HCT116 (cell line): Measurements from ENCODE around the gene RIMS4. TPM values are rescaled to one million over a fixed set of nuclear protein-coding genes. Genes with fewer than 3 reads are reported as not detected.

Experiments
- ATAC-seq: fragments of 200-7000 bp; cut with Tn5 transposase; 2 replicates; pipeline ENCODE4 v1.9.1; 2020; ENCODE audit warnings: mild to moderate bottlenecking, moderate library complexity
- BruUV-seq: library from RNA; stranded (reverse); fragments of 400-500 nt; replicated peaks from 2 replicates; lab custom pipeline; 2021; lab: Mats Ljungman, UMichigan
- CTCF ChIA-PET: fragments of 300-600 bp; sonication (Branson Sonifier 250); formaldehyde crosslinking; loops from one replicate; lab custom pipeline; 2021; ENCODE audit warnings: antibody characterized with exemption; lab: Charles Lee
- POLR2A ChIA-PET: fragments of 300-600, 350-600 bp; sonication (Branson Sonifier 250); formaldehyde crosslinking; loops from one replicate; lab custom pipeline; 2021; ENCODE audit warnings: antibody characterized with exemption; lab: Charles Lee
- RAD21 ChIA-PET, 2 experiments: fragments of 300-600 bp; sonication (Branson Sonifier 250); formaldehyde crosslinking; loops; one replicate each; lab custom pipeline; 2023; ENCODE audit warnings: low total read pairs in 2 of 2; ENCODE audit not compliant: uncharacterized antibody in 2 of 2, unreplicated experiment in 2 of 2, low non-redundant PET in 1 of 2; lab: Charles Lee
- DNase-seq: peaks from one replicate; pipeline ENCODE4 v3.0.0-alpha.2; 2010; ENCODE audit warnings: low read depth, low spot score
- H2AFZ ChIP-seq: fragments of 200-600 bp; shearing (Covaris generic), sonication (generic); 2 replicates; pipeline ENCODE4 v1.6.1; 2017; ENCODE audit warnings: low read depth, mixed run types, mixed read lengths, antibody characterized with exemption, low read length; ENCODE audit not compliant: poor library complexity, severe bottlenecking
- H3K27ac ChIP-seq: 2 replicates; pipeline ENCODE4 v1.5.1; 2012; ENCODE audit warnings: low read depth, low read length
- H3K27me3 ChIP-seq: fragments of 200-600 bp; sonication (generic); 2 replicates; pipeline ENCODE4 v1.6.1; 2016; ENCODE audit warnings: mixed run types, low read length, mixed read lengths; ENCODE audit not compliant: insufficient read depth
- H3K36me3 ChIP-seq, 2 experiments: fragments of 200-500 bp in 1 of 2; fragments of 200-600 bp in 1 of 2; sonication (Bioruptor generic) in 1 of 2; sonication (generic) in 1 of 2; 2 replicates each; pipeline versions ENCODE4 v1.5.1 to v1.6.1; 2014 to 2016; ENCODE audit warnings: low read length in 2 of 2, inconsistent platforms in 1 of 2, mixed read lengths in 1 of 2, mixed run types in 1 of 2; ENCODE audit not compliant: insufficient read depth in 2 of 2, control insufficient read depth in 1 of 2
- H3K4me1 ChIP-seq, 2 experiments: fragments of 200-600 bp in 1 of 2; sonication (generic) in 1 of 2; 2 replicates each; pipeline versions ENCODE4 v1.5.1 to v1.6.1; 2012 to 2017; ENCODE audit warnings: low read length in 2 of 2, inconsistent platforms in 1 of 2, mild to moderate bottlenecking in 1 of 2, mixed read lengths in 1 of 2, mixed run types in 1 of 2, moderate library complexity in 1 of 2; ENCODE audit not compliant: insufficient read depth in 2 of 2, control insufficient read depth in 1 of 2
- H3K4me2 ChIP-seq: fragments of 200-600 bp; sonication (generic); 2 replicates; pipeline ENCODE4 v1.6.1; 2017; ENCODE audit warnings: mixed run types, low read length, mixed read lengths
- H3K4me3 ChIP-seq, 2 experiments: fragments of 200-600 bp in 1 of 2; sonication (generic) in 1 of 2; replicated peaks in 1 of 2; 2 replicates each; pipeline ENCODE4 v1.5.1; 2011 to 2016; ENCODE audit warnings: low read length in 2 of 2, control low read depth in 1 of 2, low read depth in 1 of 2, mild to moderate bottlenecking in 1 of 2, mixed read lengths in 1 of 2, mixed run types in 1 of 2
- H3K79me2 ChIP-seq: fragments of 200-600 bp; sonication (generic); 2 replicates; pipeline ENCODE4 v1.6.1; 2017; ENCODE audit warnings: mild to moderate bottlenecking, mixed run types, low read length, moderate library complexity, mixed read lengths; ENCODE audit not compliant: insufficient read depth
- H3K9ac ChIP-seq: fragments of 200-600 bp; sonication (generic); 2 replicates; pipeline ENCODE4 v1.6.1; 2016; ENCODE audit warnings: low read length, mixed read lengths
- H3K9me2 ChIP-seq: fragments of 200-600 bp; sonication (generic), shearing (Covaris generic); 2 replicates; pipeline ENCODE4 v1.6.1; 2017; ENCODE audit warnings: mixed run types, mild to moderate bottlenecking, moderate library complexity; ENCODE audit not compliant: insufficient read depth
- H3K9me3 ChIP-seq, 2 experiments: fragments of 200-500 bp in 1 of 2; fragments of 200-600 bp in 1 of 2; sonication (Bioruptor generic) in 1 of 2; sonication (generic) in 1 of 2; 2 replicates each; pipeline ENCODE4 v1.6.1; 2014 to 2017; ENCODE audit warnings: low read length in 2 of 2, mixed read lengths in 2 of 2, inconsistent platforms in 1 of 2, low read depth in 1 of 2, mild to moderate bottlenecking in 1 of 2, mixed run types in 1 of 2, moderate library complexity in 1 of 2; ENCODE audit not compliant: control insufficient read depth in 1 of 2, insufficient read depth in 1 of 2
- H4K20me1 ChIP-seq: fragments of 200-600 bp; sonication (generic), shearing (Covaris generic); 2 replicates; pipeline ENCODE4 v1.6.1; 2017; ENCODE audit warnings: mixed run types, mild to moderate bottlenecking, moderate library complexity; ENCODE audit not compliant: insufficient read depth
- CEBPB ChIP-seq: IDR thresholded peaks from 2 replicates; pipeline ENCODE4 v1.6.1; 2012; ENCODE audit warnings: low read depth
- EGR1 ChIP-seq: IDR thresholded peaks from 2 replicates; pipeline ENCODE4 v1.6.1; 2012; ENCODE audit warnings: low read depth
- ELF1 ChIP-seq: IDR thresholded peaks from 2 replicates; pipeline ENCODE4 v1.6.1; 2012; ENCODE audit warnings: low read depth, borderline replicate concordance
- EZH2phosphoT487 ChIP-seq: fragments of 200-600 bp; IDR thresholded peaks from 2 replicates; pipeline ENCODE4 v1.6.1; 2018; ENCODE audit warnings: antibody characterized with exemption, borderline replicate concordance
- JUND ChIP-seq: IDR thresholded peaks from 2 replicates; pipeline ENCODE4 v1.6.1; 2012
- POLR2A ChIP-seq: IDR thresholded peaks from 2 replicates; pipeline ENCODE4 v1.7.0; 2011; ENCODE audit warnings: borderline replicate concordance; ENCODE audit not compliant: insufficient read depth, insufficient read length; ENCODE audit errors: extremely low read depth
- RAD21 ChIP-seq: IDR thresholded peaks from 2 replicates; pipeline ENCODE4 v1.6.1; 2012; ENCODE audit warnings: low read depth, mild to moderate bottlenecking
- SIN3A ChIP-seq: IDR thresholded peaks from 2 replicates; pipeline ENCODE4 v1.6.1; 2012; ENCODE audit warnings: low read depth
- SP1 ChIP-seq: IDR thresholded peaks from 2 replicates; pipeline ENCODE4 v1.6.1; 2012; ENCODE audit warnings: low read depth
- TCF7L2 ChIP-seq: IDR thresholded peaks from 2 replicates; pipeline ENCODE4 v1.7.0; 2011; ENCODE audit warnings: borderline replicate concordance, inconsistent platforms; ENCODE audit not compliant: insufficient read depth, insufficient read length; ENCODE audit errors: extremely low read depth
- YY1 ChIP-seq: IDR thresholded peaks from 2 replicates; pipeline ENCODE4 v1.6.1; 2011; ENCODE audit warnings: low read length, low read depth, moderate library complexity, mild to moderate bottlenecking; ENCODE audit not compliant: insufficient replicate concordance; ENCODE audit errors: extremely low read depth
- ZFX ChIP-seq: fragments of 450-650 bp; IDR thresholded peaks from 2 replicates; pipeline ENCODE4 v1.6.1; 2017
- ZNF274 ChIP-seq: fragments of 200-500 bp; sonication (Bioruptor generic); IDR thresholded peaks from 2 replicates; pipeline ENCODE4 v1.6.1; 2014; ENCODE audit warnings: mild to moderate bottlenecking, low read depth, low read length, inconsistent platforms
- intact Hi-C: fragments of 100-400 bp; cut with micrococcal nuclease; formaldehyde crosslinking; loops from 2 replicates; pipeline ENCODE4 v1.10.0; 2022
- total RNA-seq: library from RNA; stranded (reverse); gene quantifications from one replicate; pipeline ENCODE4 v1.2.1, GENCODE V29; 2021; ENCODE audit not compliant: unreplicated experiment
- TF ChIP-seq, protein P1 (sequence below), 3 experiments: fragments of 200-600 bp in 1 of 3; sonication (generic) in 1 of 3; IDR thresholded peaks in 2 of 3; conservative IDR thresholded peaks in 1 of 3; 2 replicates each; pipeline ENCODE4 v1.5.1; 2012 to 2017; ENCODE audit warnings: low read depth in 2 of 3, low read length in 2 of 3, antibody characterized with exemption in 1 of 3, borderline replicate concordance in 1 of 3, control low read depth in 1 of 3, mild to moderate bottlenecking in 1 of 3, mixed read lengths in 1 of 3, mixed run types in 1 of 3, moderate library complexity in 1 of 3; ENCODE audit not compliant: insufficient read depth in 1 of 3
- TF ChIP-seq, protein P2 (sequence below): IDR thresholded peaks from 2 replicates; pipeline ENCODE4 v1.6.1; 2012; ENCODE audit warnings: low read depth

The RIMS4 gene
- total RNA-seq, 1 experiment from 2014 or later, result 0.05 TPM

DNA sequence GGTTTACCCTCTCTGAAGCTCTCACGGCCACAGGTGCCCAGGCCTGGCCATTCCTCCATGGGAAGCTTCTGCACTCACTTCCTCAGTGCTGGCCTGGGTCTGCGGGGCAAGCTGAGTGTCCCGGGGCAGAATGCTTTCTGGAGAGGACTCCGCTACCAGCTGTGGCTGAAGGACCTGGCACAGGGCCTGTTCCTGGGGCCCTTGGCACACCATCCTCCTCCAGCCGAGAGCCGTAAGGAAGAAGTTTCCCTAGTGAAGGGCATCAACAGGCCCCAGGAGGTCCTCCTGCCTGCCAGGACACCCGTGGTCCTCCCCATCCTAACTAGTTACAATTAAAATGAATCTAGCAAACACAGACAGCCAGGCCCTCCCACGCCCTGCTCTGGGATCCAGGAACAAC, 78.7 kb downstream of the RIMS4 start:
- intact Hi-C loops, result no loop called here
- no peaks in the 10 kb centered on the region for H3K9me3 ChIP-seq
- peaks cover 32 to 52% of the 10 kb centered on the region in 2 experiments for H3K4me1 ChIP-seq
- no peaks in the 10 kb centered on the region for H4K20me1 ChIP-seq
- TF ChIP-seq ZFX (no peak), EGR1 (no peak), YY1 (no peak), POLR2A (no peak), SP1 (no peak), SIN3A (no peak)
- TF ChIP-seq, protein P1, sequence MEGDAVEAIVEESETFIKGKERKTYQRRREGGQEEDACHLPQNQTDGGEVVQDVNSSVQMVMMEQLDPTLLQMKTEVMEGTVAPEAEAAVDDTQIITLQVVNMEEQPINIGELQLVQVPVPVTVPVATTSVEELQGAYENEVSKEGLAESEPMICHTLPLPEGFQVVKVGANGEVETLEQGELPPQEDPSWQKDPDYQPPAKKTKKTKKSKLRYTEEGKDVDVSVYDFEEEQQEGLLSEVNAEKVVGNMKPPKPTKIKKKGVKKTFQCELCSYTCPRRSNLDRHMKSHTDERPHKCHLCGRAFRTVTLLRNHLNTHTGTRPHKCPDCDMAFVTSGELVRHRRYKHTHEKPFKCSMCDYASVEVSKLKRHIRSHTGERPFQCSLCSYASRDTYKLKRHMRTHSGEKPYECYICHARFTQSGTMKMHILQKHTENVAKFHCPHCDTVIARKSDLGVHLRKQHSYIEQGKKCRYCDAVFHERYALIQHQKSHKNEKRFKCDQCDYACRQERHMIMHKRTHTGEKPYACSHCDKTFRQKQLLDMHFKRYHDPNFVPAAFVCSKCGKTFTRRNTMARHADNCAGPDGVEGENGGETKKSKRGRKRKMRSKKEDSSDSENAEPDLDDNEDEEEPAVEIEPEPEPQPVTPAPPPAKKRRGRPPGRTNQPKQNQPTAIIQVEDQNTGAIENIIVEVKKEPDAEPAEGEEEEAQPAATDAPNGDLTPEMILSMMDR (IDR thresholded peaks at IDR 0.05 in 2 of 3, conservative IDR thresholded peaks at IDR 0.05 in 1 of 3; ENCODE audit: borderline replicate concordance in 1 of 3, insufficient read depth in 1 of 3, low read depth in 2 of 3, low read length in 2 of 3), result no peak
- no peaks in the 10 kb centered on the region for H3K36me3 ChIP-seq
- CTCF ChIA-PET, result interaction anchor here (1.5 to 7.3 kb wide), 5 partner anchors 10 to 47 kb away, joined by 3 to 160 read pairs (median 9); no protein-coding TSS in a partner anchor
- RAD21 ChIA-PET, result interaction anchor here (1.5 to 2.0 kb wide), 2 partner anchors 47 to 48 kb away, joined by 3 to 27 read pairs; no protein-coding TSS in a partner anchor
- no peaks in the 10 kb centered on the region for H3K79me2 ChIP-seq
- POLR2A ChIA-PET, result interaction anchor here (0.6 to 1.3 kb wide), 2 partner anchors 48 to 140 kb away, joined by 3 to 4 read pairs; no protein-coding TSS in a partner anchor
- no peaks in the 10 kb centered on the region for H3K9me2 ChIP-seq
- no peak for ATAC-seq
- DNase-seq, result no peak
- no peak overlapping the region for H3K27ac ChIP-seq
- BruUV-seq, result no TSS peak
- no peak overlapping the region for H3K9ac ChIP-seq
- H2AFZ ChIP-seq, result no peak overlapping the region
- H3K27me3 ChIP-seq, result no peaks in the 10 kb centered on the region
- H3K4me3 ChIP-seq, result no peak overlapping the region
- no peak overlapping the region for H3K4me2 ChIP-seq

DNA sequence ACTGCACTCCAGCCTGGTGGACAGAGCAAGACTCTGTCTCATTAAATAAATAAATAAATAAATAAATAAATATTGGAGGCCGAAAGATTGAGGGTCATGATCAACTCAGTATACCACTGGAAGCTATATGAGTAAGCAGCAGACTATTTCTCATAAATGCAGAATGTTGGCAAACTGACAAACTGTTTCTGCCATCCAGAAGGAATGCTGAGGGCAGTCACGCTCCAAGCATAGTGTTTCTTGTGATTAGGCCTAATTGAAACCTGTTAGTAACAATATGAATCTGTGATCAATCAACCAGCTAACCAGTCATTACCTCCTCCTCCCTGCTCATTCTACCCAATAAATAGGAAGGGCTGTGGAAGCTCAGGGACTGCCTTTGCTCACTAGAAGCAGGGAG, 79.9 kb downstream of the RIMS4 start:
- Histone ChIP-seq H3K27ac (0 out of 2 replicates have a peak overlapping the region, but pooled peaks have one; percentile 36), H3K36me3 (no peaks in the 10 kb centered on the region), H3K79me2 (no peaks in the 10 kb centered on the region), H4K20me1 (no peaks in the 10 kb centered on the region), H3K27me3 (no peaks in the 10 kb centered on the region), H3K9ac (peak overlapping the region; percentile 31; the same call in 1 of the 2 replicates), H2AFZ (no peak overlapping the region), H3K9me3 (no peaks in the 10 kb centered on the region), H3K4me1 (peaks cover 32 to 42% of the 10 kb centered on the region in 2 experiments), H3K9me2 (no peaks in the 10 kb centered on the region), H3K4me3 (no peak overlapping the region), H3K4me2 (peak overlapping the region; percentile 78)
- ATAC-seq (peak; percentile 4; the same call in 1 of the 2 replicates), DNase-seq (peak; percentile 70)
- no TSS peak for BruUV-seq
- ChIA-PET RAD21 (interaction anchor here in 1 of 2 experiments (1.5 kb wide), 1 partner anchor 47 kb away, joined by 3 read pairs; no protein-coding TSS in a partner anchor), POLR2A (interaction anchor here (1.4 to 2.1 kb wide), 4 partner anchors 10 to 41 kb away, joined by 4 to 10 read pairs (median 6); no protein-coding TSS in a partner anchor), CTCF (interaction anchor here (1.5 to 7.3 kb wide), 2 partner anchors 46 to 513 kb away, joined by 4 to 160 read pairs; no protein-coding TSS in a partner anchor)
- intact Hi-C loops, result no loop called here
- TF ChIP-seq EZH2phosphoT487, result no peak
- TF ChIP-seq, protein P2, sequence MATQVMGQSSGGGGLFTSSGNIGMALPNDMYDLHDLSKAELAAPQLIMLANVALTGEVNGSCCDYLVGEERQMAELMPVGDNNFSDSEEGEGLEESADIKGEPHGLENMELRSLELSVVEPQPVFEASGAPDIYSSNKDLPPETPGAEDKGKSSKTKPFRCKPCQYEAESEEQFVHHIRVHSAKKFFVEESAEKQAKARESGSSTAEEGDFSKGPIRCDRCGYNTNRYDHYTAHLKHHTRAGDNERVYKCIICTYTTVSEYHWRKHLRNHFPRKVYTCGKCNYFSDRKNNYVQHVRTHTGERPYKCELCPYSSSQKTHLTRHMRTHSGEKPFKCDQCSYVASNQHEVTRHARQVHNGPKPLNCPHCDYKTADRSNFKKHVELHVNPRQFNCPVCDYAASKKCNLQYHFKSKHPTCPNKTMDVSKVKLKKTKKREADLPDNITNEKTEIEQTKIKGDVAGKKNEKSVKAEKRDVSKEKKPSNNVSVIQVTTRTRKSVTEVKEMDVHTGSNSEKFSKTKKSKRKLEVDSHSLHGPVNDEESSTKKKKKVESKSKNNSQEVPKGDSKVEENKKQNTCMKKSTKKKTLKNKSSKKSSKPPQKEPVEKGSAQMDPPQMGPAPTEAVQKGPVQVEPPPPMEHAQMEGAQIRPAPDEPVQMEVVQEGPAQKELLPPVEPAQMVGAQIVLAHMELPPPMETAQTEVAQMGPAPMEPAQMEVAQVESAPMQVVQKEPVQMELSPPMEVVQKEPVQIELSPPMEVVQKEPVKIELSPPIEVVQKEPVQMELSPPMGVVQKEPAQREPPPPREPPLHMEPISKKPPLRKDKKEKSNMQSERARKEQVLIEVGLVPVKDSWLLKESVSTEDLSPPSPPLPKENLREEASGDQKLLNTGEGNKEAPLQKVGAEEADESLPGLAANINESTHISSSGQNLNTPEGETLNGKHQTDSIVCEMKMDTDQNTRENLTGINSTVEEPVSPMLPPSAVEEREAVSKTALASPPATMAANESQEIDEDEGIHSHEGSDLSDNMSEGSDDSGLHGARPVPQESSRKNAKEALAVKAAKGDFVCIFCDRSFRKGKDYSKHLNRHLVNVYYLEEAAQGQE, result no peak
- TF ChIP-seq SP1, result peak; percentile 55; the same call in 1 of the 2 replicates
- TF ChIP-seq ZNF274, result no peak
- TF ChIP-seq ZFX, result no peak
- TF ChIP-seq JUND, result peak; percentile 44
- no peak for TF ChIP-seq ELF1
- no peak; the same call in 1 of the 2 replicates for TF ChIP-seq RAD21
- TF ChIP-seq CEBPB, result 0 out of 2 replicates have a peak, but pooled peaks have one; percentile 32
- no peak for TF ChIP-seq TCF7L2
